GM19468 (cell line): ENCODE results near the gene BLOC1S4.

ENCODE experiments used
- ATAC-seq: cut with Tn5 transposase; IDR thresholded peaks from one replicate; pipeline ENCODE4 v1.9.1; 2021; ENCODE audit warnings: mild to moderate bottlenecking, moderate library complexity, moderate number of reproducible peaks; ENCODE audit not compliant: unreplicated experiment; ENCODE audit errors: extremely low read depth

Gene BLOC1S4

GRCh38 chr4:6733358-6734164, 17.6 kb downstream of the BLOC1S4 start:
- no peak for ATAC-seq

- ATAC-seq = no peak
Measured at GRCh38 chr4:6734165-6734786, 18.3 kb downstream of the BLOC1S4 start.

GRCh38 chr4:6739920-6740319, 23.9 kb downstream of the BLOC1S4 start:
- ATAC-seq = no peak

GRCh38 chr4:6740347-6740746, 24.4 kb downstream of the BLOC1S4 start:
- ATAC-seq = no peak

- ATAC-seq = no peak
Measured at GRCh38 chr4:6742507-6742906, 26.5 kb downstream of the BLOC1S4 start.

- no peak for ATAC-seq
Measured at GRCh38 chr4:6742989-6743388, 27.0 kb downstream of the BLOC1S4 start.

- ATAC-seq = no peak
Measured at GRCh38 chr4:6746721-6747293, 30.8 kb downstream of the BLOC1S4 start.

GRCh38 chr4:6747294-6748051, 31.5 kb downstream of the BLOC1S4 start:
- no peak for ATAC-seq

GRCh38 chr4:6748286-6748685, 32.3 kb downstream of the BLOC1S4 start:
- no peak for ATAC-seq

GRCh38 chr4:6749340-6750171, 33.6 kb downstream of the BLOC1S4 start:
- no peak for ATAC-seq

- ATAC-seq = no peak
Measured at GRCh38 chr4:6750286-6751221, 34.6 kb downstream of the BLOC1S4 start.

- no peak for ATAC-seq
Measured at GRCh38 chr4:6751611-6752485, 35.9 kb downstream of the BLOC1S4 start.

- ATAC-seq = no peak
Measured at GRCh38 chr4:6752486-6752829, 36.5 kb downstream of the BLOC1S4 start.

GRCh38 chr4:6753103-6753560, 37.2 kb downstream of the BLOC1S4 start:
- ATAC-seq = no peak

GRCh38 chr4:6753891-6754290, 37.9 kb downstream of the BLOC1S4 start:
- no peak for ATAC-seq

GRCh38 chr4:6754481-6755087, 38.6 kb downstream of the BLOC1S4 start:
- no peak for ATAC-seq

GRCh38 chr4:6755088-6755753, 39.2 kb downstream of the BLOC1S4 start:
- ATAC-seq = no peak
